COR-L47 (cell line): Measurements from ENCODE around the gene SYNE2.
"Not testable (repeated sequence)": the region's sequence is repeated elsewhere in the genome, so short reads cannot be mapped to it uniquely, and the experiment has no call there.

Source experiments
- DNase-seq: peaks from one replicate; lab custom pipeline; 2025; lab: John Stamatoyannopoulos, UW

SYNE2 gene

DNA sequence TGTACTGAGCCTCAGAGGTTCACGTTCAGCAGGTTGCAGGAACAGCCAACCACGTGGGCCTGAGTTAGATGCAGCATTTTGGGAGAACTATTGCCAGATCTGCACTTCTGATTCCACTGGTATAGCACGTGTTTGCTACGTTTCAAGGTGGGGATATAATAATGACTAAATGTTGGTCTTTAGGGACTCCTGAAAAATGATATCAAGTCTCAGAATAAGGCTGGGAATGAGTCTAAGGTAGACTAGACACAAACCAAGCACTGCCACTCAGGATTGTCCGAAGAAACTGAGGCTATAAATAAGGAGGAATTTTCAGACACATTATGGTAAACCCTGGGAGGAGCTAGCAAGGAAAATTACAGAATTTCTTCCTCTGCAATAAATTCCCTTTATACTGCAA, 343.3 kb downstream of the SYNE2 start:
- no peak for DNase-seq

DNA sequence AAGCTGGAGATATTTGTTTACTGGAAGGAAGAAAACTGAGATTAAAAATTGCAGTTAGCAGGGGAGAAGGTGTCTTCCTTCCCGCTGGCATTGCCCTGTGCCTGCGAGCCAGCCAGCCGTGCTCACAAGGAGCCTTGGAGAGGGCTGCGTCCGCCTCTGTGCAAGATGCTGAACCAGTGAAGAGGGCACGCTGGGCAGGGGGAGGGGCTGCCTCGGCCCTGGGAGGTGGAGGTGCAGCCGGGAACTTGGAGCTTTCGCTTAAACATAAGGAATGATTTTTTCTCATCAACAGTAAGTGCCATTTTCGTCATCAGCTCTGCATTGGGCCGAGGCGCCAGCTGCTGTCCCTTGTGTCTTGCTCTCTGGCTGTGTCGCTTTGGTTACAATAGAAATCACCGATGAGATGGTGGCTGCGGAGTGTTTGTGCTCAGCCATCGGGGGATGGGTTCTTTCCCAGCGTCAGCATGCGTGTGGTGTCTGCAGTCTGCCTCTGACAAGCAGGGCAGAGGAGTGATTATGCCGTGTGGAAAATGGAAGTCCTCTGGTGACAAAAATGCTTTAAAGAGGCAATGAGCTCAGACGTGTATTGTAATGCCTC, 344.1 kb downstream of the SYNE2 start:
- peak; percentile 80 for DNase-seq

GRCh38 chr14:64197996-64198395, 345.2 kb downstream of the SYNE2 start:
- DNase-seq = no peak

DNA sequence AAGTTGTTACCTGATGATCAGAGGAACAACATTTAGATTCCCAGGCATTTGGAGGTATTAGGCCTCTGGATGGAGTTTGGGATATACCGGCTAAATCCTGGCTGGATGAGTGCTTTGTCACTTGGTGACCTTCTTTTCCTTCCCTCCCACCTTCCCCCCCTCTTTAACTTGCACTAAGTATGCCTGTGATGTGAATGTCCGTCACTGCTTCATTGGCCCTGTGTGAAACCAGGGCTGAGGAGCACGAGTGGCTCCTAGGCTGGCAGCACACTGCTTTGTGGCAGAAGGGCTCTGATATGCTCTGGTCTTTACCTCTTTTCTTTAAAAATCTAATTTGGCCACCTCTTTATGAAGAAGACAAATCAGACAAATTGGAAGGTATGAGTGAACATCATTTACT, 345.7 kb downstream of the SYNE2 start:
- DNase-seq = no peak

DNA sequence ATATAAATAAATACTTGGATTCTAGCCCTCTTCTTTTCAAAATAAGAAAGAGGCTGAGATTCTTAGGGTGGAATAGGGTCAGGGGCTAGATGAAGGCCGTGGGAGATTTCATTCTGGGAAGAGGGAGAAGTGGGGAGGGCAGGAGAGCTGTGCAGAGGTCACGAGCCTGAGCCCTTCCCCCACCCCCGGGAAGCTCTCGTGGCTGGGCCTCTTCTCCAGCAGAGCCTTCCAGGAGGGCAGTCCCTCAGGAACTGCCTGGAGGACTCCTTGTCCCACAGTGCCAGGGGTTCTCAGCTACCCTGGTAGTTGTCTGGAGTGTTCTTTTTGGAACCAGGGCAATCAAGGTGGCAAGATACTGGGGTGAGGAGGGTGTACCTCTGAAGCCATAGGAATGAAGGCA, 347.4 kb downstream of the SYNE2 start:
- DNase-seq = no peak

DNA sequence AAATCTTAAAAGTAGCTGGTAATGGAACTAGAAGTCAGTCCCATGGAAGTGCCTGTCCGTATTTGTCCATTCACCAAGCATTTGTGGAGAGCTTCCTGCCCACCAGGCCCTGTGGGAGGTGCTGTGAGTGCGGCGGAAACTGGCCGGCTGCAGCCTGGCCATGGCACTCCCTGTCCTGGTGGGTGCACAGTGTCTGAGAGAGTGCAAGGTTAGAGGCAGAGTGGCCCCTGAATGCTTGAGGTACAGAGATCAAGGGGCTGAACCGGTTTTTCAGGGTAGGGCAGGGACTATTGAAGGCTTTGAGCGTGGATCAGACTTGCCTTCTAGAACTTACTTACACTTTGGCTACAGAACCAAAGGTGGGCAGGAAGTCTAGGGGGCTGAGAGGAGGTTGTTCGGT, 348.5 kb downstream of the SYNE2 start:
- DNase-seq = no peak

DNA sequence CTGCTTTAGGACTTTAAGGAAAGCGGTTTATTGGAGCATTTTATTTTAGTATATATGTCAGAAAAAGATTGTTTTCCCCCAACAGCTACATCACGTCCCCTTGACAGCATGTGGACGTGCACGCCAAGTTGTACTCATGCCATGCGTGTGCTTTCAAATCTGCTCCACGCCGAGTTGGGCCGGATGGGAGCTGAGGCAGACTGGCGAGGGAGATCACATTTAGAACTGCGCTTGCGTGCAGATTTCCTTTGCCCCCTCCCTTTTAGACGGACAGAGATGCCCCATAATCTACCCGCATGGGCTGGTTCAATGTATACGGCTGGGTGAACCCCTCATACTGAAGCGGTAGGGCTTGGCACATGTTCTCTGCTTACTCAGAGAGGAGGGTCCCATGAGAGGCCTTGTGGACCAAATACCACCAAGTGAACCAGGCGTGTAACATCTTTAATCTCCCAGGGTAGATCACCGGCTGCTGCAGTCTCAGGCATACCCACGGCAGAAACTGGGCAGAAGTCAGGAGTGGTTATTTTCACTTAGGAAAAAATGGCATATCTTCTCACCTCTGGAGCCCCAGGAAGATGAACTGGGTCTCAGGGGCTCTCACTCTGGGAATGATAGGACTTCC, 349.2 kb downstream of the SYNE2 start:
- DNase-seq = no peak

- no peak for DNase-seq
These were observed 349.9 kb downstream of the SYNE2 start for GRCh38 chr14:64202716-64203115.

GRCh38 chr14:64203366-64204006, 350.7 kb downstream of the SYNE2 start:
- DNase-seq = no peak

- no peak for DNase-seq
These were observed 355.5 kb downstream of the SYNE2 start for GRCh38 chr14:64208261-64208660.

GRCh38 chr14:64208981-64209380, 356.2 kb downstream of the SYNE2 start:
- DNase-seq = no peak

DNA sequence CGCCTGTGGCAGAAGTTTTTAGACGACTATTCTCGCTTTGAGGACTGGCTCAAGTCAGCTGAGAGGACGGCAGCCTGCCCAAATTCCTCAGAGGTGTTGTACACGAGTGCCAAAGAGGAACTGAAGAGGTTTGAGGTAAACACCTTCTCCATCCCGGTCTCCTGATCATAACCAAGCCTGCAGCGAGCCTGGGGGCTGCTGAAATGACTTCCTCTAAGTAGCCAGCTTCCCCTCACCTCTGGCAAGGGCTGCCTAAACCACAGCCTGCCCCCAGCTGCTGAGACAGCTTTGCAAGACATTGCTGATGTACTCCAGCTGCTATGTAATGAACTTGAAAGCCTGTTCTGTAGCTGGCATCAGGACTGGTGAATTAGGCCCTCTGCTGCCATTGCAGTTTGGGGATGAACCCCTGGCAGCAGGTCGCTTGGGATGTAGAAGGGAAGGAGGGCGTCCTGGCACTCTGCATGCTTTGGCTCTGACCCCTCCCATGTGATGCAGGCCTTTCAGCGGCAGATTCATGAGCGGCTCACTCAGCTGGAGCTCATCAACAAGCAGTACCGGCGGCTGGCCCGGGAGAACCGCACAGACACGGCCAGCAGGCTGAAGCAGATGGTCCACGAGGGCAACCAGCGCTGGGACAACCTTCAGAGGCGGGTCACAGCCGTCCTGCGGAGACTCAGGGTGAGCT, 356.8 kb downstream of the SYNE2 start:
- no peak for DNase-seq

- no peak for DNase-seq
These were observed 357.4 kb downstream of the SYNE2 start for GRCh38 chr14:64210216-64210615.

DNA sequence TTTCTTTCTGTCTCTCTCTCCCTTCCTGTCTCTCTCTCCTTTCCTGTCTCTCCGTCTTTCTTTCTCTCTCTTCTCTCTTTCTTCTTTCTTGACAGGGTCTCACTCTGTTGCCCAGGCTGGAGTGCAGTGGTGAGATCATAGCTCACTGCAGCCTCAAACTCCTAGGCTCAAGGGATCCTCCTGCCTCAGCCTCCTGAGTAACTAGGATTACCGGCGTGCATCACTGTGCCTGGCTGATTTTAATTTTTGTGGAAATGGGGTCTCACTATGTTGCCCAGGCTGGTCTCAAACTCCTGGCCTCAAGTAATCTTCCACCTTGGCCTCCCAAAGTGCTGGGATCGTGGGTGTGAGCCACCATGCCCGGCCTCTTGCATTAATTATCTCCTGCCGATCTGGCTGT, 358.1 kb downstream of the SYNE2 start:
- not testable (repeated sequence) for DNase-seq

DNA sequence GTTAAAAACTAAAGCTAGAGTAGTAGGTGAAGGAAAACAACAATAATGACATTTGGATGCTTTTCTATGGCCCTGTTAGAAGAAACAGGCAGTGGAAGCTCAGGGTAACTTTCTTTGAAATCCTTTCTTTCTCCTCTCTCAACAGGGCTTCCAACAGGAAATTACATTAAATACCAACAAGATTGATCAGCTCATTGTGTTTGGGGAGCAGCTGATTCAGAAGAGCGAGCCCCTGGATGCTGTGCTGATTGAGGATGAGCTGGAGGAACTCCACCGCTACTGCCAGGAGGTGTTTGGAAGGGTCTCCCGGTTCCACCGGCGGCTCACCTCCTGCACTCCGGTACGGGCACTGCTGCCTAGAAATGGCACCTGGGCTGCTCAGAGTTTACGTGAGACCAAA, 359.9 kb downstream of the SYNE2 start:
- no peak for DNase-seq

GRCh38 chr14:64213086-64213485, 360.3 kb downstream of the SYNE2 start:
- no peak for DNase-seq

- DNase-seq = no peak
These were observed 361.2 kb downstream of the SYNE2 start for GRCh38 chr14:64213853-64214570.

DNA sequence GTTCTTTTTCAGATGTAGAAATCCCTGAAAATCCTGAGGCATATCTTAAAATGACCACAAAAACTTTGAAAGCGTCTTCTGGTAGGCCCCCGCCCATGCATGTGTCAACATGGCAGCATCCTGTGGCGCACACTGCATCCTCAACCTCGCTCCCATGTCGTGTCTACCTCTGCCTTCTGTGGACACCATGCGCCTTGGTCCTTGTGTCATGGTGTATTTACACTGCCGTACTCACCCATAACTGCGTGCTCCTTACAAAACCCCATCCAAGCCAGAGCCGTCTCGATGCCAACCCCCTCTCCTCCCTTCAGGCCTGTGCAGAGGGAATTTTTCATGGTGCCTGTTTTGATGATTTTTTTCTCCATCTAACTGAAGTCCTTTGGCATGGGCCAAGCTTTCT, 362.5 kb downstream of the SYNE2 start:
- no peak for DNase-seq

- no peak for DNase-seq
These were observed 363.2 kb downstream of the SYNE2 start for GRCh38 chr14:64215978-64216377.

DNA sequence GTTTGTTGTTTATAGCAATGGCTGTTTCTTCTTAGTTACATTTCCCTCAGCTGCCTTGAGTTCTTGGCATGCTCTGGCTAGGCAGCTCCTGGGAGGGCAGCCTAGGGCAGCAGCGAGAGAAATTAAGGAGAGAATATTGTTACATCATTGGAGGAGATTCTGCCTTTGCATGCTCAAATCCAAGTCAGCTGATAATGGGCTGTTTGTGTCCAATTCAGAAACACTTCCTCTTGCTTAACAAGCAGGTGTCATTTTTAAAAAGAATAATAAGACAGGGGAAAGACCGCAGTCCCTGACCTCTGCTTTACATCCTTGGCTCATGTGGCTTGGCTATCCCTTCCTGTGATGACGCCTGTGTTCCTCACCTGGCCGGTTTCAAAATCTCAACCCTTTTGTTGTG, 364.5 kb downstream of the SYNE2 start:
- DNase-seq = no peak

DNA sequence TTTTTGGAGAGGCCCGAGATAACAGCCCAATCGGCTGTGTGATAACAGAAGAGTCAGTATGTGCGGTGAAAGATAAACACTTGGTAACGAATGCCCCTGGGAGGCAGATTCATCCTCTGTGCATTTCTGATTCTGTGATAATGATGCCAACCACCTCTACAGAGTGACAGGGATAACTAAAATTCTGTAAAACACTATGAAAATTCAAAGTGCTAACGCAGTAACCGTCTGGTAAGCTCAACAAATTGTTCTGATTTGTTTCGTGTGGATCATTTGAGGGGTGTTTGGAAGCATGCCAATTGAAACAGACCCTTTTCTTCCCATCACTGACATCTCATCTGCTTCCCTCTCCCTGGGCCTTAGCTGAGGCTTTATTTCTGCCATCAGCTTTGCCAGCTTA, 365.0 kb downstream of the SYNE2 start:
- DNase-seq = no peak
